ENCODE results near the gene CMC4. TPM values are rescaled to one million over a fixed set of nuclear protein-coding genes. Genes with fewer than 3 reads are reported as not detected.

CMC4 gene
- total RNA-seq, 1 experiment from 2014 or later: 31.9 TPM

DNA sequence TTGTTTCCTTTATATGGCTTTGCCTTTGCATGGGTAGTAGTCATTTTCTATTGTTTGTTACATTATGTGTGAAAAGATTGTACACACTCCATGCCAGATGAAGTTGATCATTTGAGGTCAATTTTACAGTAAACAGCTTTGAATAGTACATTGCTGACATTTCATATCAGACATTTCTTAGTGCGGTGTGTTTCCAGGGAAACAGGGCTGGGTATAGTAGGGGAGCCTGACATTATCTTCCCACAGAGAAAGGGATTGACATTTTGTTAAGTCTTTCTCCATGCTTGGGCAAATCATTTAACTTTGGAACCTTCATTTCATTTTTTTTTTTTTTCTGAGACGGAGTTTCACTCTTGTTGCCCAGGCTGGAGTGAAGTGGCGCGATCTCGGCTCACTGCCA is 39.3 kb downstream of the CMC4 start:
- peaks cover 11% of the 10 kb centered on the region for H3K36me3 ChIP-seq (ENCODE audit: low read depth, low read length)
- no peaks in the 10 kb centered on the region for H3K9me2 ChIP-seq (replicated peaks; ENCODE audit: low read length)
- ChIA-PET CTCF (no interaction called here), POLR2A (ENCODE audit: unreplicated experiment) (no interaction called here)
- H3K4me3 ChIP-seq (ENCODE audit: low read length): no peak overlapping the region
- H4K20me1 ChIP-seq (ENCODE audit: low read length): peaks cover 10% of the 10 kb centered on the region
- no peak overlapping the region for H3K4me2 ChIP-seq (ENCODE audit: low read length)
- peaks cover 67% of the 10 kb centered on the region for H3K79me2 ChIP-seq (ENCODE audit: low read length)
- H2AFZ ChIP-seq (ENCODE audit: low read length): no peak overlapping the region
- H3K27ac ChIP-seq (ENCODE audit: low read length): no peak overlapping the region
- intact Hi-C loops (cut with micrococcal nuclease): no loop called here
- TF ChIP-seq EZH2phosphoT487 (IDR thresholded peaks at IDR 0.05; ENCODE audit: borderline replicate concordance, low read length): no peak
- TF ChIP-seq, protein P1, sequence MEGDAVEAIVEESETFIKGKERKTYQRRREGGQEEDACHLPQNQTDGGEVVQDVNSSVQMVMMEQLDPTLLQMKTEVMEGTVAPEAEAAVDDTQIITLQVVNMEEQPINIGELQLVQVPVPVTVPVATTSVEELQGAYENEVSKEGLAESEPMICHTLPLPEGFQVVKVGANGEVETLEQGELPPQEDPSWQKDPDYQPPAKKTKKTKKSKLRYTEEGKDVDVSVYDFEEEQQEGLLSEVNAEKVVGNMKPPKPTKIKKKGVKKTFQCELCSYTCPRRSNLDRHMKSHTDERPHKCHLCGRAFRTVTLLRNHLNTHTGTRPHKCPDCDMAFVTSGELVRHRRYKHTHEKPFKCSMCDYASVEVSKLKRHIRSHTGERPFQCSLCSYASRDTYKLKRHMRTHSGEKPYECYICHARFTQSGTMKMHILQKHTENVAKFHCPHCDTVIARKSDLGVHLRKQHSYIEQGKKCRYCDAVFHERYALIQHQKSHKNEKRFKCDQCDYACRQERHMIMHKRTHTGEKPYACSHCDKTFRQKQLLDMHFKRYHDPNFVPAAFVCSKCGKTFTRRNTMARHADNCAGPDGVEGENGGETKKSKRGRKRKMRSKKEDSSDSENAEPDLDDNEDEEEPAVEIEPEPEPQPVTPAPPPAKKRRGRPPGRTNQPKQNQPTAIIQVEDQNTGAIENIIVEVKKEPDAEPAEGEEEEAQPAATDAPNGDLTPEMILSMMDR (conservative IDR thresholded peaks at IDR 0.05; ENCODE audit: low read depth, low read length): no peak
- no peak for TF ChIP-seq EZH2 (IDR thresholded peaks at IDR 0.05; ENCODE audit: low read length, unreplicated experiment)
- DNase-seq (no peak), ATAC-seq (no peak)
- no peaks in the 10 kb centered on the region for H3K27me3 ChIP-seq (ENCODE audit: low read length)
- peaks cover 13% of the 10 kb centered on the region for H3K4me1 ChIP-seq (ENCODE audit: insufficient read depth, low read length)
- no peaks in the 10 kb centered on the region for H3K9me3 ChIP-seq (ENCODE audit: low read length)
- BruUV-seq (replicated peaks): no TSS peak
- H3K9ac ChIP-seq (ENCODE audit: low read length): no peak overlapping the region
- H3F3A ChIP-seq (ENCODE audit: low read length, unreplicated experiment): no peaks in the 10 kb centered on the region

DNA sequence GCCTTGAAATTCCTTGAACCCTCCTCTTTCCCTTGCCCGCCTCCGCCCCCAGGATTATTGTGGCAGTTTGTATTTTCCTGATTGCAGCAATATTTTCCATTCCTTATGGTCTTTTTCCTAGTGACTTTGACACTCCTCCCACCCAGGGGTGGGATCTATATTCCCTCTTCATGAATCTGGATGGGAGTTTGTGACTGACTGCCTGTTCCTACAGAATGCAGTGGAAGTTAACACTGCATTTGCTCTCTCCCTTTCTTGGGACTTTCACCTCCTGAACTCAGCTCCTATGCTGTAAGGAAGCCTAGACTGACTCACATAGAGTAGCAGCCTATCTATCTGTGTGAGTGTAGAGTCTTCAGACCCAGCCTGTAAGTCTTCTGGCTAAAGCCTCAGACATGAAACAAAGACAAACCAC is 42.1 kb downstream of the CMC4 start:
- H2AFZ ChIP-seq (ENCODE audit: low read length): no peak overlapping the region
- ChIA-PET CTCF (no interaction called here), POLR2A (ENCODE audit: unreplicated experiment) (no interaction called here)
- H3K9ac ChIP-seq (ENCODE audit: low read length): no peak overlapping the region
- H3K27ac ChIP-seq (ENCODE audit: low read length): no peak overlapping the region
- no peaks in the 10 kb centered on the region for H3F3A ChIP-seq (ENCODE audit: low read length, unreplicated experiment)
- peak; percentile 3 for DNase-seq
- H3K9me2 ChIP-seq (replicated peaks; ENCODE audit: low read length): no peaks in the 10 kb centered on the region
- H4K20me1 ChIP-seq (ENCODE audit: low read length): peaks cover 10% of the 10 kb centered on the region
- H3K79me2 ChIP-seq (ENCODE audit: low read length): peaks cover 58% of the 10 kb centered on the region
- intact Hi-C loops (cut with micrococcal nuclease): no loop called here
- no peak for TF ChIP-seq EZH2 (IDR thresholded peaks at IDR 0.05; ENCODE audit: low read length, unreplicated experiment)
- TF ChIP-seq, protein P1 (conservative IDR thresholded peaks at IDR 0.05; ENCODE audit: low read depth, low read length): no peak
- TF ChIP-seq EZH2phosphoT487 (IDR thresholded peaks at IDR 0.05; ENCODE audit: borderline replicate concordance, low read length): no peak
- no peaks in the 10 kb centered on the region for H3K36me3 ChIP-seq (ENCODE audit: low read depth, low read length)
- no TSS peak for BruUV-seq (replicated peaks)
- peak overlapping the region; percentile 77 for H3K4me3 ChIP-seq (ENCODE audit: low read length)
- H3K4me2 ChIP-seq (ENCODE audit: low read length): peak overlapping the region; percentile 83
- no peak for ATAC-seq
- H3K27me3 ChIP-seq (ENCODE audit: low read length): no peaks in the 10 kb centered on the region
- H3K9me3 ChIP-seq (ENCODE audit: low read length): no peaks in the 10 kb centered on the region
- peaks cover 13% of the 10 kb centered on the region for H3K4me1 ChIP-seq (ENCODE audit: insufficient read depth, low read length)

DNA sequence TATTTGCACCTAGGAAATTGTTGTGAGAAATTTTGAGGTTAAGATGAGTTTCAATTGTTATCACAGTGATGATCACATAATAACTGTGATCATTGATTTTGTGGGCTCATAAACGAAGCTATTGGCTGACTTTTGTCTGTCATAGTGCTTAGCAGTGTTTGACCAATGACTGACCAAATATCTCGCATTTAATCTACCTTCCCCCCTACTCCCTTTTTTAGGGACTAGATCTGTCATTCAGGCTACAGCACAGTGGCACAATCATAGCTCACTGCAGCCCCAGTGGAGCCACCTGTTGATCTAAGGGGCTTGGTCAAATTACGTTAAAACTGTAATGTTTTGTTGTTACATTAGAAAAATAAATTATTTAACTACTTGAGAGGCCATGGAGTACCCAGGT is 42.8 kb downstream of the CMC4 start:
- Histone ChIP-seq H3K27me3 (ENCODE audit: low read length) (no peaks in the 10 kb centered on the region), H3K4me3 (ENCODE audit: low read length) (peak overlapping the region; percentile 77), H3K9ac (ENCODE audit: low read length) (peak overlapping the region; percentile 94), H3K36me3 (ENCODE audit: low read depth, low read length) (no peaks in the 10 kb centered on the region), H3F3A (ENCODE audit: low read length, unreplicated experiment) (no peaks in the 10 kb centered on the region), H3K4me1 (ENCODE audit: insufficient read depth, low read length) (peaks cover 13% of the 10 kb centered on the region), H3K27ac (ENCODE audit: low read length) (peak overlapping the region; percentile 90; the same call in 1 of the 2 replicates), H3K4me2 (ENCODE audit: low read length) (peak overlapping the region; percentile 83), H2AFZ (ENCODE audit: low read length) (no peak overlapping the region), H4K20me1 (ENCODE audit: low read length) (peaks cover 10% of the 10 kb centered on the region), H3K9me3 (ENCODE audit: low read length) (no peaks in the 10 kb centered on the region), H3K79me2 (ENCODE audit: low read length) (peaks cover 50% of the 10 kb centered on the region), H3K9me2 (replicated peaks; ENCODE audit: low read length) (no peaks in the 10 kb centered on the region)
- ChIA-PET CTCF (interaction anchor here (0.6 to 0.9 kb wide), 2 partner anchors 29 to 36 kb away, joined by 3 to 4 read pairs; no protein-coding TSS in a partner anchor), POLR2A (ENCODE audit: unreplicated experiment) (interaction anchor here (0.5 kb wide), 1 partner anchor 192 kb away, joined by 4 read pairs; no protein-coding TSS in a partner anchor)
- intact Hi-C loops (cut with micrococcal nuclease): no loop called here
- no peak for TF ChIP-seq EZH2phosphoT487 (IDR thresholded peaks at IDR 0.05; ENCODE audit: borderline replicate concordance, low read length)
- TF ChIP-seq EZH2 (IDR thresholded peaks at IDR 0.05; ENCODE audit: low read length, unreplicated experiment): no peak
- TF ChIP-seq, protein P1 (conservative IDR thresholded peaks at IDR 0.05; ENCODE audit: low read depth, low read length): no peak; the same call in 1 of the 2 replicates
- DNase-seq (peak; percentile 29), ATAC-seq (no peak; the same call in 1 of the 2 replicates)
- BruUV-seq (replicated peaks): no TSS peak
